Measurements from ENCODE around the gene VGLL4. TPM values are rescaled to one million over a fixed set of nuclear protein-coding genes. Genes with fewer than 3 reads are reported as not detected.

VGLL4 gene
- polyA plus RNA-seq, 2 of the 4 experiments (the other 2 are of a cell fraction), result 24.7 to 28.1 TPM

- no peak for FAIRE-seq
- ATAC-seq, result no peak
- POLR2A ChIA-PET, result no interaction called here
- CTCF ChIA-PET, result interaction anchor here (2.2 kb wide), 1 partner anchor 15 kb away, joined by 9 read pairs; no protein-coding TSS in a partner anchor
- peaks cover 17% of the 10 kb centered on the region; the same call in 2 of the 3 replicates for H3K4me1 ChIP-seq
- no peak overlapping the region for H3K4me2 ChIP-seq
- no peaks in the 10 kb centered on the region for H3K9me3 ChIP-seq
- TF ChIP-seq EHMT2 (IDR thresholded peaks at IDR 0.05; ENCODE audit: low read depth) (no peak), FOXS1 (CRISPR knock-in tag; IDR thresholded peaks at IDR 0.05) (no peak), HOXA7 (CRISPR knock-in tag; IDR thresholded peaks at IDR 0.05) (no peak), PHF8 (IDR thresholded peaks at IDR 0.05; ENCODE audit: borderline replicate concordance, low read depth) (no peak), JUN (IDR thresholded peaks at IDR 0.05) (no peak), HES2 (IDR thresholded peaks at IDR 0.05) (no peak), HDAC2 (IDR thresholded peaks at IDR 0.05) (no peak), MAX (IDR thresholded peaks at IDR 0.05) (no peak), POLR2AphosphoS2 (conservative IDR thresholded peaks at IDR 0.05; ENCODE audit: low read length) (no peak), MAZ (IDR thresholded peaks at IDR 0.05; ENCODE audit: borderline replicate concordance, low read depth, low read length) (no peak), RFX5 (IDR thresholded peaks at IDR 0.05) (no peak), FOSL2 (IDR thresholded peaks at IDR 0.05) (no peak), FOSL2 (CRISPR knock-in tag; IDR thresholded peaks at IDR 0.05) (no peak), EP300 (IDR thresholded peaks at IDR 0.05) (no peak), RARB (CRISPR knock-in tag; IDR thresholded peaks at IDR 0.05) (no peak), SMC3 (IDR thresholded peaks at IDR 0.05) (no peak), BHLHE40 (IDR thresholded peaks at IDR 0.05; ENCODE audit: low read depth, low read length) (no peak), TFCP2L1 (CRISPR knock-in tag; IDR thresholded peaks at IDR 0.05) (no peak), JUNB (IDR thresholded peaks at IDR 0.05) (no peak), POLR2A (IDR thresholded peaks at IDR 0.05; ENCODE audit: low read length) (no peak)
- TF ChIP-seq, protein P1, sequence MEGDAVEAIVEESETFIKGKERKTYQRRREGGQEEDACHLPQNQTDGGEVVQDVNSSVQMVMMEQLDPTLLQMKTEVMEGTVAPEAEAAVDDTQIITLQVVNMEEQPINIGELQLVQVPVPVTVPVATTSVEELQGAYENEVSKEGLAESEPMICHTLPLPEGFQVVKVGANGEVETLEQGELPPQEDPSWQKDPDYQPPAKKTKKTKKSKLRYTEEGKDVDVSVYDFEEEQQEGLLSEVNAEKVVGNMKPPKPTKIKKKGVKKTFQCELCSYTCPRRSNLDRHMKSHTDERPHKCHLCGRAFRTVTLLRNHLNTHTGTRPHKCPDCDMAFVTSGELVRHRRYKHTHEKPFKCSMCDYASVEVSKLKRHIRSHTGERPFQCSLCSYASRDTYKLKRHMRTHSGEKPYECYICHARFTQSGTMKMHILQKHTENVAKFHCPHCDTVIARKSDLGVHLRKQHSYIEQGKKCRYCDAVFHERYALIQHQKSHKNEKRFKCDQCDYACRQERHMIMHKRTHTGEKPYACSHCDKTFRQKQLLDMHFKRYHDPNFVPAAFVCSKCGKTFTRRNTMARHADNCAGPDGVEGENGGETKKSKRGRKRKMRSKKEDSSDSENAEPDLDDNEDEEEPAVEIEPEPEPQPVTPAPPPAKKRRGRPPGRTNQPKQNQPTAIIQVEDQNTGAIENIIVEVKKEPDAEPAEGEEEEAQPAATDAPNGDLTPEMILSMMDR (IDR thresholded peaks at IDR 0.05), result no peak
- no peak overlapping the region for H3K4me3 ChIP-seq
- DNase-seq (ENCODE audit: low read depth in 1 of 2, low spot score in 1 of 2), result no peak
- H3K27ac ChIP-seq, result no peak overlapping the region
- 92% methylated on average over 7 of the region's 7 CpGs for WGBS (ENCODE audit: missing lambda C conversion rate)
Measured at GRCh38 chr3:11635680-11636393, 7.9 kb downstream of the VGLL4 start.

DNA sequence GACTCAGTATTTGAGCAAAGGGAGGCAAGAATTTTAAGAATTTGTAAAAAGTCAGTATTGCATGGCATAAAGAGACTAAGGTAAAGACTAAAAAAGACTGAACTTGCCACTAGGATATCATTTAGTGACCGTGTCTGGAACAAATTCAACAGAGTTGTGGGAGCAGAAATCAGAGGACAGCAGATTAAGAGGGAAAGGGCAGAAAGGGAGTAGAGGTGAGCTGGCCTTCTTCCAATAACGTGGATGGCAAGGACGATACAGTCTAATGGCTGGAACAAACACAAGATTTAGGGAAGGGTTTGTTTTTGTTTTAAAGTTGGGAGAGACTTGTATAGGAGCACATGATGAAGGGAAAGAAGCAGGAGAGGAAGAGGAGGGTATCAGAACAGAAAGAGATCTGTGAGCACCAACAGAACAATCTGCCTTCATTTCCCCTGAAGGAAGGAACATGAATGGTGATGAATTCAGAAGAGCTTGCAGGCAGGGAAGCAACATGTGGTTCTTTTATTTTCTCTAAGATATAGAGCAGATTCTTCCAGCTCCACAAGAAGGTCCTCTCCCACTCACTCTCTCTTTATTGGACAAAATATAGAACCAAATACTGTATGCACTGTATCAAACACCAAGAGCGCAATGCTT, 8.6 kb downstream of the VGLL4 start:
- ATAC-seq (no peak), DNase-seq (ENCODE audit: low read depth in 1 of 2, low spot score in 1 of 2) (no peak), FAIRE-seq (no peak)
- no peaks in the 10 kb centered on the region for H3K9me3 ChIP-seq
- 85% methylated on average over 4 of the region's 4 CpGs for WGBS (ENCODE audit: missing lambda C conversion rate)
- H3K4me2 ChIP-seq, result no peak overlapping the region
- no peak overlapping the region for H3K27ac ChIP-seq
- CTCF ChIA-PET, result interaction anchor here (2.2 kb wide), 1 partner anchor 16 kb away, joined by 9 read pairs; no protein-coding TSS in a partner anchor
- POLR2A ChIA-PET, result no interaction called here
- peaks cover 12% of the 10 kb centered on the region; the same call in 1 of the 3 replicates for H3K4me1 ChIP-seq
- no peak overlapping the region for H3K4me3 ChIP-seq
- no peak for TF ChIP-seq NR3C1 (IDR thresholded peaks at IDR 0.05)
- TF ChIP-seq, protein P2, sequence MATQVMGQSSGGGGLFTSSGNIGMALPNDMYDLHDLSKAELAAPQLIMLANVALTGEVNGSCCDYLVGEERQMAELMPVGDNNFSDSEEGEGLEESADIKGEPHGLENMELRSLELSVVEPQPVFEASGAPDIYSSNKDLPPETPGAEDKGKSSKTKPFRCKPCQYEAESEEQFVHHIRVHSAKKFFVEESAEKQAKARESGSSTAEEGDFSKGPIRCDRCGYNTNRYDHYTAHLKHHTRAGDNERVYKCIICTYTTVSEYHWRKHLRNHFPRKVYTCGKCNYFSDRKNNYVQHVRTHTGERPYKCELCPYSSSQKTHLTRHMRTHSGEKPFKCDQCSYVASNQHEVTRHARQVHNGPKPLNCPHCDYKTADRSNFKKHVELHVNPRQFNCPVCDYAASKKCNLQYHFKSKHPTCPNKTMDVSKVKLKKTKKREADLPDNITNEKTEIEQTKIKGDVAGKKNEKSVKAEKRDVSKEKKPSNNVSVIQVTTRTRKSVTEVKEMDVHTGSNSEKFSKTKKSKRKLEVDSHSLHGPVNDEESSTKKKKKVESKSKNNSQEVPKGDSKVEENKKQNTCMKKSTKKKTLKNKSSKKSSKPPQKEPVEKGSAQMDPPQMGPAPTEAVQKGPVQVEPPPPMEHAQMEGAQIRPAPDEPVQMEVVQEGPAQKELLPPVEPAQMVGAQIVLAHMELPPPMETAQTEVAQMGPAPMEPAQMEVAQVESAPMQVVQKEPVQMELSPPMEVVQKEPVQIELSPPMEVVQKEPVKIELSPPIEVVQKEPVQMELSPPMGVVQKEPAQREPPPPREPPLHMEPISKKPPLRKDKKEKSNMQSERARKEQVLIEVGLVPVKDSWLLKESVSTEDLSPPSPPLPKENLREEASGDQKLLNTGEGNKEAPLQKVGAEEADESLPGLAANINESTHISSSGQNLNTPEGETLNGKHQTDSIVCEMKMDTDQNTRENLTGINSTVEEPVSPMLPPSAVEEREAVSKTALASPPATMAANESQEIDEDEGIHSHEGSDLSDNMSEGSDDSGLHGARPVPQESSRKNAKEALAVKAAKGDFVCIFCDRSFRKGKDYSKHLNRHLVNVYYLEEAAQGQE (IDR thresholded peaks at IDR 0.05), result no peak
- TF ChIP-seq POLR2AphosphoS2 (conservative IDR thresholded peaks at IDR 0.05; ENCODE audit: low read length), result no peak
- TF ChIP-seq JUNB (IDR thresholded peaks at IDR 0.05), result no peak
- no peak for TF ChIP-seq ZNF302 (CRISPR knock-in tag; IDR thresholded peaks at IDR 0.05)
- no peak for TF ChIP-seq TP53 (CRISPR knock-in tag; IDR thresholded peaks at IDR 0.05)
- no peak for TF ChIP-seq EHMT2 (IDR thresholded peaks at IDR 0.05; ENCODE audit: low read depth)
- no peak for TF ChIP-seq HDAC2 (IDR thresholded peaks at IDR 0.05)
- TF ChIP-seq, protein P3, sequence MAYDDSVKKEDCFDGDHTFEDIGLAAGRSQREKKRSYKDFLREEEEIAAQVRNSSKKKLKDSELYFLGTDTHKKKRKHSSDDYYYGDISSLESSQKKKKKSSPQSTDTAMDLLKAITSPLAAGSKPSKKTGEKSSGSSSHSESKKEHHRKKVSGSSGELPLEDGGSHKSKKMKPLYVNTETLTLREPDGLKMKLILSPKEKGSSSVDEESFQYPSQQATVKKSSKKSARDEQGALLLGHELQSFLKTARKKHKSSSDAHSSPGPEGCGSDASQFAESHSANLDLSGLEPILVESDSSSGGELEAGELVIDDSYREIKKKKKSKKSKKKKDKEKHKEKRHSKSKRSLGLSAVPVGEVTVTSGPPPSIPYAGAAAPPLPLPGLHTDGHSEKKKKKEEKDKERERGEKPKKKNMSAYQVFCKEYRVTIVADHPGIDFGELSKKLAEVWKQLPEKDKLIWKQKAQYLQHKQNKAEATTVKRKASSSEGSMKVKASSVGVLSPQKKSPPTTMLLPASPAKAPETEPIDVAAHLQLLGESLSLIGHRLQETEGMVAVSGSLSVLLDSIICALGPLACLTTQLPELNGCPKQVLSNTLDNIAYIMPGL (CRISPR knock-in tag; IDR thresholded peaks at IDR 0.05; ENCODE audit: borderline replicate concordance), result no peak
- no peak for TF ChIP-seq CBX2 (IDR thresholded peaks at IDR 0.05; ENCODE audit: borderline replicate concordance, low read depth)
- no peak for TF ChIP-seq PBX3 (IDR thresholded peaks at IDR 0.05)
- TF ChIP-seq GATA3 (IDR thresholded peaks at IDR 0.05; ENCODE audit: borderline replicate concordance), result no peak
- TF ChIP-seq JUN (IDR thresholded peaks at IDR 0.05), result no peak
- TF ChIP-seq FOSL2 (IDR thresholded peaks at IDR 0.05), result no peak
- no peak for TF ChIP-seq FOSL2 (CRISPR knock-in tag; IDR thresholded peaks at IDR 0.05)

Measured in A549 (cell line).